ENCODE data around the gene BSND.
A peak's percentile ranks its signal among the peaks of the same experiment; 100 is the strongest.

Gene BSND

GRCh38 chr1:54987427-54987826 lies 11.3 kb upstream of the BSND start (continued):
- TF ChIP-seq ZBTB10 (tag by site-specific recombination; IDR thresholded peaks at IDR 0.05), result no peak

GRCh38 chr1:54987919-54988705 lies 10.6 kb upstream of the BSND start:
- TF ChIP-seq ZBTB1 (tag by site-specific recombination; IDR thresholded peaks at IDR 0.05) (no peak), ZNF416 (tag by site-specific recombination; IDR thresholded peaks at IDR 0.05) (no peak), ZNF223 (tag by site-specific recombination; IDR thresholded peaks at IDR 0.05) (no peak), ZNF112 (tag by site-specific recombination; IDR thresholded peaks at IDR 0.05) (no peak), SP3 (tag by site-specific recombination; IDR thresholded peaks at IDR 0.05) (no peak), ZNF138 (tag by site-specific recombination; IDR thresholded peaks at IDR 0.05; ENCODE audit: borderline replicate concordance) (no peak)
- no peaks in the 10 kb centered on the region for H3K36me3 ChIP-seq (ENCODE audit: control insufficient read depth in 2 of 2, insufficient read depth in 1 of 2, low read length in 2 of 2)
- H3K9me3 ChIP-seq (ENCODE audit: control insufficient read depth, insufficient read depth, low read depth, low read length), result no peaks in the 10 kb centered on the region
- POLR2A ChIA-PET, result no interaction called here
- CTCF ChIA-PET, result interaction anchor here (0.8 to 5.7 kb wide), 4 partner anchors 34 to 50 kb away, joined by 3 to 22 read pairs (median 6); no protein-coding TSS in a partner anchor
- peaks cover 5% of the 10 kb centered on the region; the same call in 1 of the 2 replicates for H3K4me1 ChIP-seq (ENCODE audit: control insufficient read depth, insufficient read depth, low read length)
- no peak overlapping the region for H3K27ac ChIP-seq (ENCODE audit: extremely low read depth, low read depth, low read length)
- no peak overlapping the region for H3K4me3 ChIP-seq (ENCODE audit: low read depth, low read length)

GRCh38 chr1:54988975-54989374 lies 9.8 kb upstream of the BSND start:
- no peaks in the 10 kb centered on the region for H3K9me3 ChIP-seq (ENCODE audit: control insufficient read depth, insufficient read depth, low read depth, low read length)
- ChIA-PET POLR2A (no interaction called here), CTCF (interaction anchor here (0.8 to 5.7 kb wide), 4 partner anchors 33 to 51 kb away, joined by 3 to 22 read pairs (median 6); no protein-coding TSS in a partner anchor)
- no peak for TF ChIP-seq ZNF488 (tag by site-specific recombination; IDR thresholded peaks at IDR 0.05)
- TF ChIP-seq GLIS1 (tag by site-specific recombination; IDR thresholded peaks at IDR 0.05), result peak; percentile 21; the same call in 1 of the 2 replicates
- no peaks in the 10 kb centered on the region for H3K36me3 ChIP-seq (ENCODE audit: control insufficient read depth in 2 of 2, insufficient read depth in 1 of 2, low read length in 2 of 2)
- no peak overlapping the region for H3K4me3 ChIP-seq (ENCODE audit: low read depth, low read length)
- H3K27ac ChIP-seq (ENCODE audit: extremely low read depth, low read depth, low read length), result no peak overlapping the region
- H3K4me1 ChIP-seq (ENCODE audit: control insufficient read depth, insufficient read depth, low read length), result peaks cover 1% of the 10 kb centered on the region; the same call in 1 of the 2 replicates

- H3K27ac ChIP-seq (ENCODE audit: extremely low read depth, low read depth, low read length), result no peak overlapping the region
- TF ChIP-seq IKZF3 (tag by site-specific recombination; IDR thresholded peaks at IDR 0.05) (no peak), PRDM10 (tag by site-specific recombination; IDR thresholded peaks at IDR 0.05) (no peak), ZNF391 (tag by site-specific recombination; IDR thresholded peaks at IDR 0.05; ENCODE audit: borderline replicate concordance, low read depth) (no peak), ZSCAN4 (tag by site-specific recombination; IDR thresholded peaks at IDR 0.05) (no peak), ZNF2 (tag by site-specific recombination; IDR thresholded peaks at IDR 0.05) (no peak), ZNF560 (tag by site-specific recombination; IDR thresholded peaks at IDR 0.05; ENCODE audit: borderline replicate concordance) (no peak), ZBTB1 (tag by site-specific recombination; IDR thresholded peaks at IDR 0.05) (no peak), ZNF24 (tag by site-specific recombination; IDR thresholded peaks at IDR 0.05) (no peak), ZNF792 (tag by site-specific recombination; IDR thresholded peaks at IDR 0.05) (no peak), ZBTB26 (tag by site-specific recombination; optimal IDR thresholded peaks at IDR 0.05) (no peak)
- H3K9me3 ChIP-seq (ENCODE audit: control insufficient read depth, insufficient read depth, low read depth, low read length), result no peaks in the 10 kb centered on the region
- CTCF ChIA-PET, result interaction anchor here (0.5 to 5.7 kb wide), 3 partner anchors 39 to 226 kb away, joined by 3 to 22 read pairs (median 21); no protein-coding TSS in a partner anchor
- H3K4me3 ChIP-seq (ENCODE audit: low read depth, low read length), result no peak overlapping the region
- no peaks in the 10 kb centered on the region for H3K36me3 ChIP-seq (ENCODE audit: control insufficient read depth in 2 of 2, insufficient read depth in 1 of 2, low read length in 2 of 2)
- POLR2A ChIA-PET, result no interaction called here
- no peaks in the 10 kb centered on the region for H3K4me1 ChIP-seq (ENCODE audit: control insufficient read depth, insufficient read depth, low read length)
These were observed 9.3 kb upstream of the BSND start for GRCh38 chr1:54989473-54989872.

Measured in HEK293 (cell line).